ENCODE data around the gene C7orf25.
"Not testable (repeated sequence)": the region's sequence is repeated elsewhere in the genome, so short reads cannot be mapped to it uniquely, and the experiment has no call there.

Gene C7orf25

GRCh38 chr7:42893346-42894240 is 18.3 kb downstream of the C7orf25 start:
- no peak overlapping the region for H3K4me3 ChIP-seq (ENCODE audit: low read depth, low read length)
- DNase-seq (ENCODE audit: low read depth) = no peak
- TF ChIP-seq POLR2A (IDR thresholded peaks at IDR 0.05; ENCODE audit: extremely low read depth, insufficient read length) (no peak), MAX (IDR thresholded peaks at IDR 0.05; ENCODE audit: low read depth, low read length) (no peak), MYC (IDR thresholded peaks at IDR 0.05; ENCODE audit: low read depth, low read length) (no peak), CTCF (IDR thresholded peaks at IDR 0.05; ENCODE audit: low read depth, low read length) (no peak)

- H3K4me3 ChIP-seq (ENCODE audit: low read depth, low read length) = no peak overlapping the region
- no peak for TF ChIP-seq MYC (IDR thresholded peaks at IDR 0.05; ENCODE audit: low read depth, low read length)
- no peak for TF ChIP-seq POLR2A (IDR thresholded peaks at IDR 0.05; ENCODE audit: extremely low read depth, insufficient read length)
- no peak for TF ChIP-seq CTCF (IDR thresholded peaks at IDR 0.05; ENCODE audit: low read depth, low read length)
- TF ChIP-seq MAX (IDR thresholded peaks at IDR 0.05; ENCODE audit: low read depth, low read length) = no peak
- DNase-seq (ENCODE audit: low read depth) = no peak
Observed at GRCh38 chr7:42886893-42887505, 24.9 kb downstream of the C7orf25 start.

- no peak overlapping the region for H3K4me3 ChIP-seq (ENCODE audit: low read depth, low read length)
- DNase-seq (ENCODE audit: low read depth) = peak; percentile 48
- TF ChIP-seq MAX (IDR thresholded peaks at IDR 0.05; ENCODE audit: low read depth, low read length) = no peak
- peak; percentile 55 for TF ChIP-seq CTCF (IDR thresholded peaks at IDR 0.05; ENCODE audit: low read depth, low read length)
Observed at GRCh38 chr7:42886129-42886528, 25.7 kb downstream of the C7orf25 start.

- not testable (repeated sequence) for DNase-seq (ENCODE audit: low read depth); H3K4me3 ChIP-seq (ENCODE audit: low read depth, low read length)
Observed at GRCh38 chr7:42885183-42885582, 26.7 kb downstream of the C7orf25 start.

- H3K4me3 ChIP-seq (ENCODE audit: low read depth, low read length) = no peak overlapping the region
- peak; percentile 88 for DNase-seq (ENCODE audit: low read depth)
- no peak for TF ChIP-seq CTCF (IDR thresholded peaks at IDR 0.05; ENCODE audit: low read depth, low read length)
- TF ChIP-seq MYC (IDR thresholded peaks at IDR 0.05; ENCODE audit: low read depth, low read length) = peak; percentile 67
- no peak for TF ChIP-seq POLR2A (IDR thresholded peaks at IDR 0.05; ENCODE audit: extremely low read depth, insufficient read length)
- peak; percentile 52; the same call in 1 of the 2 replicates for TF ChIP-seq MAX (IDR thresholded peaks at IDR 0.05; ENCODE audit: low read depth, low read length)
Observed at GRCh38 chr7:42883950-42884349, 27.9 kb downstream of the C7orf25 start.

DNA sequence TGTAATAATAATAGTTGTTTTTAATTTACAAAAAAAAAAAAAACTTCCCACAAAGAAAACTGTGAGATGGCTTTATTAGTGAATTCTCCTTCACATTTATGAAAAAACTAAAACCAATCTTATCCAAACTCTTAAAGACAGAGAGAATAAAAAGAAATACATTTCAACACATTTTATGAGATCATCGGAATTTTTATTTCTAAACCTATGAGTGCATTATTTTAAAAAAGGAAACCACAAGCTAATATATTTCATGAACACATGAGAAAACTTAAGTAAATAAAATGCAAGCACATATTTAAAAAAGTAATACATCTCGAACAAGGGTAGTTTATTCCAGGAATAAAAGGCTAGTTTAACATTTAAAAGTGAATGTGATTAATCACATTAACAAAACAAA is 31.5 kb downstream of the C7orf25 start:
- no peak for TF ChIP-seq POLR2A (IDR thresholded peaks at IDR 0.05; ENCODE audit: extremely low read depth, insufficient read length)
- TF ChIP-seq CTCF (IDR thresholded peaks at IDR 0.05; ENCODE audit: low read depth, low read length) = no peak
- no peak for TF ChIP-seq MYC (IDR thresholded peaks at IDR 0.05; ENCODE audit: low read depth, low read length)
- TF ChIP-seq MAX (IDR thresholded peaks at IDR 0.05; ENCODE audit: low read depth, low read length) = no peak
- no peak overlapping the region for H3K4me3 ChIP-seq (ENCODE audit: low read depth, low read length)
- DNase-seq (ENCODE audit: low read depth) = no peak
